H9 (cell line): ENCODE measurements around the gene TMEM63B. TPM values are rescaled to one million over a fixed set of nuclear protein-coding genes. Genes with fewer than 3 reads are reported as not detected.

Experiments
- DNase-seq: peaks from one replicate; pipeline ENCODE4 v3.0.0-alpha.2; 2017
- H2AFZ ChIP-seq: one replicate; pipeline ENCODE4 v1.6.1; 2013; ENCODE audit warnings: mild to moderate bottlenecking, low read length, control low read depth, moderate library complexity
- H2AK5ac ChIP-seq: 2 replicates; pipeline ENCODE4 v1.6.1; 2013; ENCODE audit warnings: low read length, control low read depth, mixed read lengths; ENCODE audit not compliant: insufficient read length
- H2BK120ac ChIP-seq: one replicate; pipeline ENCODE4 v1.6.1; 2013; ENCODE audit warnings: low read depth, mild to moderate bottlenecking, low read length, control low read depth, inconsistent platforms; ENCODE audit not compliant: poor library complexity, severe bottlenecking
- H2BK12ac ChIP-seq: 2 replicates; pipeline ENCODE4 v1.6.1; 2013; ENCODE audit warnings: low read length, control low read depth, mixed read lengths, low read depth; ENCODE audit not compliant: insufficient read length
- H2BK15ac ChIP-seq: 2 replicates; pipeline ENCODE4 v1.6.1; 2013; ENCODE audit warnings: low read depth, low read length, control low read depth
- H2BK20ac ChIP-seq: one replicate; pipeline ENCODE4 v1.6.1; 2013; ENCODE audit warnings: low read depth, mild to moderate bottlenecking, low read length, control low read depth, inconsistent platforms; ENCODE audit not compliant: poor library complexity, severe bottlenecking
- H2BK5ac ChIP-seq: 2 replicates; pipeline ENCODE4 v1.6.1; 2013; ENCODE audit warnings: low read length, control low read depth, mixed read lengths; ENCODE audit not compliant: insufficient read length
- H3K14ac ChIP-seq: 2 replicates; pipeline ENCODE4 v1.6.1; 2013; ENCODE audit warnings: low read length, control low read depth; ENCODE audit not compliant: insufficient read depth
- H3K18ac ChIP-seq: 2 replicates; pipeline ENCODE4 v1.6.1; 2013; ENCODE audit warnings: low read depth, mild to moderate bottlenecking, mixed read lengths, low read length, control low read depth; ENCODE audit not compliant: insufficient read length
- H3K23ac ChIP-seq: 2 replicates; pipeline ENCODE4 v1.6.1; 2013; ENCODE audit warnings: low read length, control low read depth, mixed read lengths, low read depth; ENCODE audit not compliant: insufficient read length
- H3K23me2 ChIP-seq: 2 replicates; pipeline ENCODE4 v1.6.1; 2013; ENCODE audit warnings: low read depth, mild to moderate bottlenecking, mixed read lengths, low read length, control low read depth; ENCODE audit not compliant: insufficient read length, poor library complexity, severe bottlenecking
- H3K27ac ChIP-seq: 2 replicates; pipeline ENCODE4 v1.5.1; 2013; ENCODE audit warnings: low read length, control low read depth, mixed read lengths, low read depth; ENCODE audit not compliant: insufficient read length
- H3K27me3 ChIP-seq: 2 replicates; pipeline ENCODE4 v1.6.1; 2013; ENCODE audit warnings: low read length, control low read depth, inconsistent platforms; ENCODE audit not compliant: insufficient read depth
- H3K4ac ChIP-seq: 2 replicates; pipeline ENCODE4 v1.6.1; 2013; ENCODE audit warnings: low read depth, mild to moderate bottlenecking, control low read depth, inconsistent platforms, low read length, moderate library complexity
- H3K4me1 ChIP-seq: 2 replicates; pipeline ENCODE4 v1.6.1; 2013; ENCODE audit warnings: low read length, control low read depth, inconsistent platforms; ENCODE audit not compliant: insufficient read depth
- H3K4me2 ChIP-seq: 2 replicates; pipeline ENCODE4 v1.6.1; 2013; ENCODE audit warnings: low read length, control low read depth, mixed read lengths; ENCODE audit not compliant: insufficient read length, insufficient read depth
- H3K56ac ChIP-seq: 2 replicates; pipeline ENCODE4 v1.6.1; 2013; ENCODE audit warnings: low read depth, mild to moderate bottlenecking, mixed read lengths, low read length, control low read depth; ENCODE audit not compliant: insufficient read length
- H3K79me1 ChIP-seq: 2 replicates; pipeline ENCODE4 v1.6.1; 2013; ENCODE audit warnings: low read depth, mild to moderate bottlenecking, moderate library complexity, low read length, control low read depth, inconsistent platforms; ENCODE audit not compliant: insufficient read depth, poor library complexity, severe bottlenecking
- H3K79me2 ChIP-seq: 2 replicates; pipeline ENCODE4 v1.6.1; 2013; ENCODE audit warnings: low read length, control low read depth, inconsistent platforms; ENCODE audit not compliant: insufficient read depth
- H3K9ac ChIP-seq: 2 replicates; pipeline ENCODE4 v1.6.1; 2013; ENCODE audit warnings: low read length, control low read depth, mixed read lengths; ENCODE audit not compliant: insufficient read length; ENCODE audit errors: extremely low read depth
- H3K9me3 ChIP-seq: one replicate; pipeline ENCODE4 v1.6.1; 2013; ENCODE audit warnings: low read depth, low read length, inconsistent platforms; ENCODE audit not compliant: control insufficient read depth
- H3T11ph ChIP-seq: one replicate; pipeline ENCODE4 v1.6.1; 2013; ENCODE audit warnings: mild to moderate bottlenecking, low read length, control low read depth, inconsistent platforms
- H4K20me1 ChIP-seq: one replicate; pipeline ENCODE4 v1.6.1; 2013; ENCODE audit not compliant: control insufficient read depth, insufficient read length, insufficient read depth
- H4K5ac ChIP-seq: 2 replicates; pipeline ENCODE4 v1.6.1; 2013; ENCODE audit warnings: low read depth, mild to moderate bottlenecking, mixed read lengths, low read length, control low read depth; ENCODE audit not compliant: insufficient read length
- H4K8ac ChIP-seq: replicated peaks from 2 replicates; pipeline ENCODE4 v1.6.1; 2013; ENCODE audit warnings: low read length, control low read depth, mixed read lengths, low read depth; ENCODE audit not compliant: insufficient read length
- H4K91ac ChIP-seq: 2 replicates; pipeline ENCODE4 v1.6.1; 2013; ENCODE audit warnings: low read depth, mild to moderate bottlenecking, moderate library complexity, mixed read lengths, low read length, control low read depth; ENCODE audit not compliant: insufficient read length
- H3K27ac Mint-ChIP-seq, 3 experiments: 2 replicates in 2 of 3; 3 replicates in 1 of 3; pipeline ENCODE4 v1.8.0; 2020 to 2021; ENCODE audit warnings: mixed read lengths in 3 of 3, mild to moderate bottlenecking in 1 of 3, moderate library complexity in 1 of 3
- H3K27me3 Mint-ChIP-seq: 2 replicates; pipeline ENCODE4 v1.8.0; 2021; ENCODE audit warnings: low read depth, mild to moderate bottlenecking, moderate library complexity, mixed read lengths
- H3K36me3 Mint-ChIP-seq, 3 experiments: 2 replicates in 2 of 3; 3 replicates in 1 of 3; pipeline ENCODE4 v1.8.0; 2020 to 2021; ENCODE audit warnings: low read depth in 3 of 3, mixed read lengths in 3 of 3; ENCODE audit not compliant: insufficient read depth in 1 of 3
- H3K4me1 Mint-ChIP-seq, 2 experiments: 2 replicates each; pipeline ENCODE4 v1.8.0; 2020; ENCODE audit warnings: mixed read lengths in 2 of 2
- H3K4me3 Mint-ChIP-seq, 2 experiments: 2 replicates in 1 of 2; 3 replicates in 1 of 2; pipeline ENCODE4 v1.8.0; 2020 to 2021; ENCODE audit warnings: mild to moderate bottlenecking in 2 of 2, mixed read lengths in 2 of 2, moderate library complexity in 1 of 2
- H3K9me3 Mint-ChIP-seq, 2 experiments: 2 replicates in 1 of 2; 3 replicates in 1 of 2; pipeline ENCODE4 v1.8.0; 2020; ENCODE audit warnings: mild to moderate bottlenecking in 2 of 2, mixed read lengths in 2 of 2, moderate library complexity in 1 of 2
- WGBS: extraction: QIAGEN DNeasy Blood & Tissue Kit; methylation state at CpG from one replicate; pipeline ENCODE4 v1.1.7; 2013; ENCODE audit warnings: missing lambda C conversion rate, low lambda C conversion rate, mixed read lengths; ENCODE audit not compliant: insufficient read length; ENCODE audit errors: extremely low coverage; 5-methylcytosine and 5-hydroxymethylcytosine counted together
- total RNA-seq: library from RNA; stranded (reverse); gene quantifications from 2 replicates; pipeline ENCODE4 v1.2.1, GENCODE V29; 2021
- TF ChIP-seq, protein P1 (sequence below): fragments of 200-600 bp; sonication (generic); conservative IDR thresholded peaks from 3 replicates; pipeline ENCODE4 v1.8.0; 2021; ENCODE audit warnings: antibody characterized with exemption, mild to moderate bottlenecking

TMEM63B gene
- total RNA-seq, 1 experiment from 2014 or later: 56.3 TPM

- DNase-seq: no peak
- no peak overlapping the region for H3K56ac ChIP-seq
- no peaks in the 10 kb centered on the region for H3K4me1 ChIP-seq
- no peaks in the 10 kb centered on the region for H3K9me3 Mint-ChIP-seq
- no peak overlapping the region for H2BK5ac ChIP-seq
- TF ChIP-seq, protein P1, sequence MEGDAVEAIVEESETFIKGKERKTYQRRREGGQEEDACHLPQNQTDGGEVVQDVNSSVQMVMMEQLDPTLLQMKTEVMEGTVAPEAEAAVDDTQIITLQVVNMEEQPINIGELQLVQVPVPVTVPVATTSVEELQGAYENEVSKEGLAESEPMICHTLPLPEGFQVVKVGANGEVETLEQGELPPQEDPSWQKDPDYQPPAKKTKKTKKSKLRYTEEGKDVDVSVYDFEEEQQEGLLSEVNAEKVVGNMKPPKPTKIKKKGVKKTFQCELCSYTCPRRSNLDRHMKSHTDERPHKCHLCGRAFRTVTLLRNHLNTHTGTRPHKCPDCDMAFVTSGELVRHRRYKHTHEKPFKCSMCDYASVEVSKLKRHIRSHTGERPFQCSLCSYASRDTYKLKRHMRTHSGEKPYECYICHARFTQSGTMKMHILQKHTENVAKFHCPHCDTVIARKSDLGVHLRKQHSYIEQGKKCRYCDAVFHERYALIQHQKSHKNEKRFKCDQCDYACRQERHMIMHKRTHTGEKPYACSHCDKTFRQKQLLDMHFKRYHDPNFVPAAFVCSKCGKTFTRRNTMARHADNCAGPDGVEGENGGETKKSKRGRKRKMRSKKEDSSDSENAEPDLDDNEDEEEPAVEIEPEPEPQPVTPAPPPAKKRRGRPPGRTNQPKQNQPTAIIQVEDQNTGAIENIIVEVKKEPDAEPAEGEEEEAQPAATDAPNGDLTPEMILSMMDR: no peak
- H3K14ac ChIP-seq: no peak overlapping the region
- H2BK12ac ChIP-seq: no peak overlapping the region
- WGBS: no CpG with 5 or more reads among the region's 12 CpGs
- H3K79me2 ChIP-seq: no peaks in the 10 kb centered on the region
- peak overlapping the region in 2 of 3 experiments; percentile 19 to 32; a peak in 2 of 7 replicates for H3K27ac Mint-ChIP-seq
- no peak overlapping the region for H3K18ac ChIP-seq
- H3K36me3 Mint-ChIP-seq: peaks cover 23 to 33% (median 27%) of the 10 kb centered on the region in 3 experiments
- H3K27ac ChIP-seq: no peak overlapping the region
- no peak overlapping the region for H3K4ac ChIP-seq
- no peak overlapping the region for H2BK15ac ChIP-seq
- no peak overlapping the region for H3T11ph ChIP-seq
- H3K4me2 ChIP-seq: peak overlapping the region; percentile 0
- H3K9ac ChIP-seq: no peak overlapping the region
- peaks cover 32 to 62% of the 10 kb centered on the region in 2 experiments for H3K4me1 Mint-ChIP-seq
- no peak overlapping the region for H2AFZ ChIP-seq
- H2BK20ac ChIP-seq: no peak overlapping the region
- no peaks in the 10 kb centered on the region for H3K23me2 ChIP-seq
- H4K20me1 ChIP-seq: no peaks in the 10 kb centered on the region
- peak overlapping the region in 1 of 2 experiments; percentile 14; a peak in 1 of 5 replicates for H3K4me3 Mint-ChIP-seq
- no peaks in the 10 kb centered on the region for H3K9me3 ChIP-seq
- no peak overlapping the region for H2AK5ac ChIP-seq
- H3K27me3 Mint-ChIP-seq: no peaks in the 10 kb centered on the region
- no peak overlapping the region for H3K23ac ChIP-seq
- H3K27me3 ChIP-seq: no peaks in the 10 kb centered on the region
- H4K91ac ChIP-seq: no peak overlapping the region
- H3K79me1 ChIP-seq: no peaks in the 10 kb centered on the region
- H2BK120ac ChIP-seq: no peak overlapping the region
- no peak overlapping the region for H4K8ac ChIP-seq
- no peak overlapping the region for H4K5ac ChIP-seq
These were observed 6.8 kb downstream of the TMEM63B start for GRCh38 chr6:44133981-44134711.
